MCF 10A (cell line): Measurements from ENCODE around the gene USH2A. TPM values are rescaled to one million over a fixed set of nuclear protein-coding genes. Genes with fewer than 3 reads are reported as not detected.
A peak's percentile ranks its signal among the peaks of the same experiment; 100 is the strongest.

Experiments used
- BruUV-seq: library from RNA; stranded (reverse); fragments of 400-500 nt; replicated peaks from 2 replicates; lab custom pipeline; 2021; lab: Mats Ljungman, UMichigan
- CTCF ChIA-PET: fragments of 300-600 bp; sonication (Branson Sonifier 250); formaldehyde crosslinking; extraction: SDS; loops from one replicate; lab custom pipeline; 2021; ENCODE audit warnings: antibody characterized with exemption, inconsistent platforms; lab: Yijun Ruan, JAX
- POLR2A ChIA-PET: fragments of 300-600, 350-650 bp; sonication (Branson Sonifier 250); formaldehyde crosslinking; extraction: SDS; loops from one replicate; lab custom pipeline; 2020; ENCODE audit warnings: antibody characterized with exemption, inconsistent platforms; lab: Yijun Ruan, JAX
- DNase-seq: peaks from one replicate; pipeline ENCODE4 v3.0.0-alpha.2; 2018; ENCODE audit not compliant: unreplicated experiment
- H3K27ac Mint-ChIP-seq: one replicate; pipeline ENCODE4 v1.8.0; 2022; ENCODE audit warnings: mild to moderate bottlenecking, low read depth, mixed read lengths; ENCODE audit not compliant: unreplicated experiment
- H3K27me3 Mint-ChIP-seq: one replicate; pipeline ENCODE4 v1.8.0; 2022; ENCODE audit warnings: mixed read lengths; ENCODE audit not compliant: insufficient read depth, unreplicated experiment
- H3K36me3 Mint-ChIP-seq: one replicate; pipeline ENCODE4 v1.8.0; 2022; ENCODE audit warnings: mild to moderate bottlenecking, moderate library complexity, mixed read lengths; ENCODE audit not compliant: insufficient read depth, unreplicated experiment
- H3K4me1 Mint-ChIP-seq: one replicate; pipeline ENCODE4 v1.8.0; 2022; ENCODE audit warnings: mixed read lengths; ENCODE audit not compliant: insufficient read depth, unreplicated experiment
- H3K4me3 Mint-ChIP-seq: one replicate; pipeline ENCODE4 v1.8.0; 2022; ENCODE audit warnings: mild to moderate bottlenecking, moderate library complexity, mixed read lengths; ENCODE audit not compliant: unreplicated experiment
- H3K9me3 Mint-ChIP-seq: one replicate; pipeline ENCODE4 v1.8.0; 2022; ENCODE audit warnings: mixed read lengths; ENCODE audit not compliant: unreplicated experiment
- CTCF ChIP-seq: fragments of 200-600 bp; IDR thresholded peaks from one replicate; pipeline ENCODE4 v1.8.0; 2022; ENCODE audit warnings: antibody characterized with exemption, mild to moderate bottlenecking; ENCODE audit not compliant: unreplicated experiment
- intact Hi-C: fragments of 100-400 bp; cut with micrococcal nuclease; formaldehyde crosslinking; loops from 2 replicates; pipeline ENCODE4 v1.14.1; 2022
- total RNA-seq: library from RNA; stranded (reverse); gene quantifications from 2 replicates; pipeline ENCODE4 v1.2.3, GENCODE V29; 2022

USH2A gene
- total RNA-seq, 1 experiment from 2014 or later, result not detected

GRCh38 chr1:216325946-216326345, 97.3 kb downstream of the USH2A start:
- no peak for TF ChIP-seq CTCF
- H3K9me3 Mint-ChIP-seq, result no peaks in the 10 kb centered on the region
- no peaks in the 10 kb centered on the region for H3K36me3 Mint-ChIP-seq
- DNase-seq, result peak; percentile 77
- BruUV-seq, result no TSS peak
- CTCF ChIA-PET, result interaction anchor here (1.2 kb wide), 1 partner anchor 15 kb away, joined by 7 read pairs; no protein-coding TSS in a partner anchor
- intact Hi-C loops, result no loop called here
- peaks cover 68% of the 10 kb centered on the region for H3K27me3 Mint-ChIP-seq
- no peaks in the 10 kb centered on the region for H3K4me1 Mint-ChIP-seq
- no peak overlapping the region for H3K4me3 Mint-ChIP-seq
- POLR2A ChIA-PET, result no interaction called here
- H3K27ac Mint-ChIP-seq, result no peak overlapping the region

GRCh38 chr1:216325336-216325735, 97.9 kb downstream of the USH2A start:
- intact Hi-C loops, result no loop called here
- peaks cover 62% of the 10 kb centered on the region for H3K27me3 Mint-ChIP-seq
- CTCF ChIA-PET, result no interaction called here
- BruUV-seq, result no TSS peak
- H3K4me1 Mint-ChIP-seq, result no peaks in the 10 kb centered on the region
- H3K9me3 Mint-ChIP-seq, result no peaks in the 10 kb centered on the region
- TF ChIP-seq CTCF, result no peak
- POLR2A ChIA-PET, result no interaction called here
- H3K27ac Mint-ChIP-seq, result no peak overlapping the region
- no peak overlapping the region for H3K4me3 Mint-ChIP-seq
- no peaks in the 10 kb centered on the region for H3K36me3 Mint-ChIP-seq
- DNase-seq, result no peak

- no peak overlapping the region for H3K27ac Mint-ChIP-seq
- H3K27me3 Mint-ChIP-seq, result peaks cover 61% of the 10 kb centered on the region
- no peaks in the 10 kb centered on the region for H3K9me3 Mint-ChIP-seq
- CTCF ChIA-PET, result no interaction called here
- intact Hi-C loops, result no loop called here
- POLR2A ChIA-PET, result no interaction called here
- no peaks in the 10 kb centered on the region for H3K4me1 Mint-ChIP-seq
- TF ChIP-seq CTCF, result no peak
- no peak overlapping the region for H3K4me3 Mint-ChIP-seq
- no peak for DNase-seq
- H3K36me3 Mint-ChIP-seq, result no peaks in the 10 kb centered on the region
- no TSS peak for BruUV-seq
These were observed 99.9 kb downstream of the USH2A start for GRCh38 chr1:216323344-216323743.

- peak; percentile 82 for DNase-seq
- H3K4me1 Mint-ChIP-seq, result no peaks in the 10 kb centered on the region
- CTCF ChIA-PET, result interaction anchor here (0.6 kb wide), 2 partner anchors 45 to 1029 kb away, joined by 3 read pairs; no protein-coding TSS in a partner anchor
- H3K27me3 Mint-ChIP-seq, result peaks cover 53% of the 10 kb centered on the region
- POLR2A ChIA-PET, result interaction anchor here (0.6 kb wide), 1 partner anchor 38 kb away, joined by 3 read pairs; no protein-coding TSS in a partner anchor
- no peak for TF ChIP-seq CTCF
- BruUV-seq, result no TSS peak
- no peaks in the 10 kb centered on the region for H3K36me3 Mint-ChIP-seq
- no peaks in the 10 kb centered on the region for H3K9me3 Mint-ChIP-seq
- H3K27ac Mint-ChIP-seq, result no peak overlapping the region
- intact Hi-C loops, result loop anchor here (5.0 kb wide), 4 partner anchors 408 to 1858 kb away; partner anchors contain the start of gene ESRRG
- H3K4me3 Mint-ChIP-seq, result no peak overlapping the region
These were observed 108.7 kb downstream of the USH2A start for GRCh38 chr1:216314379-216315095.
